Aorta (tissue), 5 donors: ENCODE data around the gene VPS37C. TPM values are rescaled to one million over a fixed set of nuclear protein-coding genes. Genes with fewer than 3 reads are reported as not detected.

ENCODE experiments used
- ATAC-seq: fragments of 200-7000 bp; cut with Tn5 transposase; one replicate; pipeline ENCODE4 v1.9.1; 2022; ENCODE audit warnings: moderate library complexity; ENCODE audit not compliant: low FRiP score
- DNase-seq, 2 donors: peaks; one replicate each; pipeline ENCODE4 v3.0.0-alpha.2; 2020
- H3K27ac ChIP-seq, 2 donors: one replicate each; pipeline ENCODE4 v1.5.1; 2013; ENCODE audit warnings: low read length in 2 of 2, mild to moderate bottlenecking in 2 of 2, moderate library complexity in 2 of 2, control low read depth in 1 of 2, inconsistent platforms in 1 of 2, low read depth in 1 of 2
- H3K27me3 ChIP-seq, 2 donors: one replicate each; pipeline ENCODE4 v1.6.1; 2013; ENCODE audit warnings: control low read depth in 1 of 2, low read length in 1 of 2, mild to moderate bottlenecking in 1 of 2, moderate library complexity in 1 of 2; ENCODE audit not compliant: insufficient read depth in 2 of 2, control insufficient read depth in 1 of 2
- H3K36me3 ChIP-seq, 2 donors: one replicate each; pipeline ENCODE4 v1.6.1; 2013; ENCODE audit warnings: control low read depth in 1 of 2, low read length in 1 of 2, mild to moderate bottlenecking in 1 of 2; ENCODE audit not compliant: insufficient read depth in 2 of 2, control insufficient read depth in 1 of 2
- H3K4me1 ChIP-seq, 2 donors: one replicate each; pipeline ENCODE4 v1.6.1; 2013; ENCODE audit warnings: low read length in 2 of 2, control low read depth in 1 of 2, mild to moderate bottlenecking in 1 of 2, moderate library complexity in 1 of 2; ENCODE audit not compliant: insufficient read depth in 2 of 2, control insufficient read depth in 1 of 2
- H3K4me3 ChIP-seq, 2 donors: one replicate each; pipeline ENCODE4 v1.5.1; 2013; ENCODE audit warnings: low read length in 2 of 2, control low read depth in 1 of 2, mild to moderate bottlenecking in 1 of 2
- H3K9me3 ChIP-seq: one replicate; pipeline ENCODE4 v1.6.1; 2013; ENCODE audit warnings: mild to moderate bottlenecking, low read length; ENCODE audit not compliant: control insufficient read depth
- WGBS, 2 donors: extraction: QIAGEN DNeasy Blood & Tissue Kit; methylation state at CpG; one replicate each; pipeline ENCODE4 v1.1.7; 2013; 5-methylcytosine and 5-hydroxymethylcytosine counted together
- intact Hi-C, 2 donors: fragments of 100-400 bp; cut with DNase I; formaldehyde crosslinking; loops; one replicate each; pipeline versions ENCODE4 v1.14.2 to v1.15.0; 2022
- polyA plus RNA-seq, 2 donors: library from polyadenylated mRNA; stranded (reverse); fragments of 200-250 nt; gene quantifications; one replicate each; pipeline ENCODE4 v1.2.3, GENCODE V29; 2013
- total RNA-seq, 2 donors: library from RNA; stranded (reverse); fragmentation: NEBNext Ultra II Directional; extraction: Animal tissue kit (Norgen Biotek cat#: 25700); gene quantifications; one replicate each; pipeline ENCODE4 v1.2.1, GENCODE V29; 2021
- donor health status: healthy with polysubstance abuse.
- donor health status: Bipolar disorder and iron deficiency.
- donor health status: DM: no; HTN: no; CAD: no.
- donor health status: DM: no; HTN: no; CAD: no.
- donor health status: DM: yes; HTN: yes; CAD: no.

The VPS37C gene
- total and polyA plus RNA-seq, 4 donors = 12.7 to 39.9 (median 21.9) TPM

GRCh38 chr11:61080526-61080925 lies 80.7 kb downstream of the VPS37C start:
- no peaks in the 10 kb centered on the region for H3K36me3 ChIP-seq
- 87 to 89% methylated on average over 8 of the region's 8 CpGs for WGBS, 2 donors
- no peaks in the 10 kb centered on the region for H3K27me3 ChIP-seq
- no peak for DNase-seq
- no peak for ATAC-seq
- intact Hi-C loops = loop anchor here in 1 of 2 donors (5.0 kb wide), 1 partner anchor 33 kb away; no protein-coding TSS in a partner anchor
- no peak overlapping the region for H3K27ac ChIP-seq
- H3K9me3 ChIP-seq = no peaks in the 10 kb centered on the region
- no peaks in the 10 kb centered on the region for H3K4me1 ChIP-seq
- H3K4me3 ChIP-seq = no peak overlapping the region

Other genes starting within 250 kb of the VPS37C start
- gene TMEM109, start 247.3 kb downstream of the VPS37C start, total RNA-seq = 100 to 1,000 TPM; 105 to 127 TPM
- gene TMEM109, start 247.3 kb downstream of the VPS37C start, polyA plus RNA-seq = 100 to 1,000 TPM in 1 of 2 donors, 10 to 100 TPM in 1; 82.4 to 148 TPM
- 1 to 10 TPM; 4.5 to 8.9 TPM for gene TMEM132A, start 237.0 kb downstream of the VPS37C start, total RNA-seq
- 1 to 10 TPM; 1.6 to 2.5 TPM for gene TMEM132A, start 237.0 kb downstream of the VPS37C start, polyA plus RNA-seq
- gene SLC15A3, start 209.2 kb downstream of the VPS37C start, total RNA-seq = 10 to 100 TPM; 35.4 to 47.8 TPM
- 10 to 100 TPM; 21.2 to 36.4 TPM for gene SLC15A3, start 209.2 kb downstream of the VPS37C start, polyA plus RNA-seq
- 1 to 10 TPM; 1.6 to 2.2 TPM for gene CD6, start 189.7 kb downstream of the VPS37C start, total RNA-seq
- gene CD6, start 189.7 kb downstream of the VPS37C start, polyA plus RNA-seq = 1 to 10 TPM; 1.3 TPM
- 1 to 10 TPM in 1 of 2 donors, under 1 TPM in 1; 0.58 to 1.7 TPM for gene CD5, start 58.9 kb downstream of the VPS37C start, total RNA-seq
- under 1 TPM in 1 of 2 donors, not detected in 1; 0.67 TPM for gene CD5, start 58.9 kb downstream of the VPS37C start, polyA plus RNA-seq
- 1 to 10 TPM in 1 of 2 donors, not detected in 1; 1.8 TPM for gene PGA3, start 42.1 kb upstream of the VPS37C start, total RNA-seq
- gene PGA3, start 42.1 kb upstream of the VPS37C start, polyA plus RNA-seq = 1 to 10 TPM; 2.5 to 9.5 TPM
- 1 to 10 TPM; 1.3 to 2.6 TPM for gene PGA4, start 60.9 kb upstream of the VPS37C start, total RNA-seq
- gene PGA4, start 60.9 kb upstream of the VPS37C start, polyA plus RNA-seq = 1 to 10 TPM in 1 of 2 donors, under 1 TPM in 1; 0.74 to 6.3 TPM
- 1 to 10 TPM in 1 of 2 donors, not detected in 1; 1.0 TPM for gene PGA5, start 79.7 kb upstream of the VPS37C start, total RNA-seq
- under 1 TPM in 1 of 2 donors, not detected in 1; 0.10 TPM for gene PGA5, start 79.7 kb upstream of the VPS37C start, polyA plus RNA-seq
- gene VWCE, start 133.9 kb upstream of the VPS37C start, total RNA-seq = 1 to 10 TPM; 3.0 to 5.6 TPM
- gene VWCE, start 133.9 kb upstream of the VPS37C start, polyA plus RNA-seq = 1 to 10 TPM in 1 of 2 donors, not detected in 1; 2.0 TPM
- 100 to 1,000 TPM; 134 to 148 TPM for gene DDB1, start 171.7 kb upstream of the VPS37C start, total RNA-seq
- 10 to 100 TPM; 44.2 to 80.1 TPM for gene DDB1, start 171.7 kb upstream of the VPS37C start, polyA plus RNA-seq
- gene TKFC, start 171.8 kb upstream of the VPS37C start, total RNA-seq = 10 to 100 TPM; 18.9 to 30.4 TPM
- gene TKFC, start 171.8 kb upstream of the VPS37C start, polyA plus RNA-seq = 10 to 100 TPM; 23.1 to 82.0 TPM
- 10 to 100 TPM; 19.1 to 36.4 TPM for gene CYB561A3, start 200.5 kb upstream of the VPS37C start, total RNA-seq
- 10 to 100 TPM; 20.2 to 47.4 TPM for gene CYB561A3, start 200.5 kb upstream of the VPS37C start, polyA plus RNA-seq
- gene TMEM138, start 200.9 kb upstream of the VPS37C start, total RNA-seq = 10 to 100 TPM; 31.9 to 38.2 TPM
- gene TMEM138, start 200.9 kb upstream of the VPS37C start, polyA plus RNA-seq = 10 to 100 TPM; 41.3 to 71.3 TPM
- gene TMEM216, start 231.2 kb upstream of the VPS37C start, total RNA-seq = 10 to 100 TPM; 10.8 to 13.3 TPM
- 10 to 100 TPM; 14.0 to 14.4 TPM for gene TMEM216, start 231.2 kb upstream of the VPS37C start, polyA plus RNA-seq